Memory B cell (primary cell): Measurements from ENCODE around the gene GATAD2A.
"Not testable (repeated sequence)": the region's sequence is repeated elsewhere in the genome, so short reads cannot be mapped to it uniquely, and the experiment has no call there.

Experiments
- ATAC-seq: fragments of 150-1000 bp; cut with Tn5 transposase; 2 replicates; pipeline ENCODE4 v1.10.0; 2021; ENCODE audit warnings: low read depth, mild to moderate bottlenecking, moderate library complexity
- DNase-seq, 2 donors: peaks; one replicate each; pipeline ENCODE4 v3.0.0; 2022; ENCODE audit warnings: low spot score in 2 of 2
- H3K27ac Mint-ChIP-seq: one replicate; pipeline ENCODE4 v1.8.0; 2022; ENCODE audit warnings: mild to moderate bottlenecking, moderate library complexity, mixed read lengths
- H3K27me3 Mint-ChIP-seq: one replicate; pipeline ENCODE4 v1.8.0; 2022; ENCODE audit warnings: mixed read lengths
- H3K36me3 Mint-ChIP-seq: one replicate; pipeline ENCODE4 v1.8.0; 2022; ENCODE audit warnings: mild to moderate bottlenecking, mixed read lengths
- H3K4me1 Mint-ChIP-seq: one replicate; pipeline ENCODE4 v1.8.0; 2022; ENCODE audit warnings: mixed read lengths
- H3K4me3 Mint-ChIP-seq: one replicate; pipeline ENCODE4 v1.8.0; 2022; ENCODE audit warnings: mild to moderate bottlenecking, moderate library complexity, mixed read lengths
- H3K9me3 Mint-ChIP-seq: one replicate; pipeline ENCODE4 v1.8.0; 2022; ENCODE audit warnings: mixed read lengths

Gene GATAD2A

DNA sequence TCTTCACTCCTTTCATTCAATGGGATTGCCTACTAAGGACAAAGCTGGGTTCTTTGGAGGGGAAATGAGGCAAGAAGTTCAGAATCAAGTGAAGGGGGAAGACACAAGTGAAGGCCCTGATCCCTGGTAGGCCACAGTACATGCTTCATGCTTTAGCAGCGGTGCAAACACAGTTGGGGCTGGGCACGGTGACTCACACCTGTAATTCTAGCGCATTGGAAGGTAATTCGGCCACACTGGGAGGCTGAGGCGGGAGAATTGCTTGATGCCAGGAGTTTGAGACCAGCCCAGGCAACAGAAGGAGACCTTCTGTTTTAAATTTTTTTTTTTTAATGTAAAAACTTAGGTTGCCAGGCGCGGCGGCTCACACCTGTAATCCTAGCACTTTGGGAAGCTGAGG, 23.4 kb upstream of the GATAD2A start:
- no peaks in the 10 kb centered on the region for H3K9me3 Mint-ChIP-seq
- ATAC-seq: no peak
- no peaks in the 10 kb centered on the region for H3K27me3 Mint-ChIP-seq
- no peak overlapping the region for H3K4me3 Mint-ChIP-seq
- H3K4me1 Mint-ChIP-seq: peaks cover 15% of the 10 kb centered on the region
- H3K27ac Mint-ChIP-seq: no peak overlapping the region
- no peak for DNase-seq
- no peaks in the 10 kb centered on the region for H3K36me3 Mint-ChIP-seq

DNA sequence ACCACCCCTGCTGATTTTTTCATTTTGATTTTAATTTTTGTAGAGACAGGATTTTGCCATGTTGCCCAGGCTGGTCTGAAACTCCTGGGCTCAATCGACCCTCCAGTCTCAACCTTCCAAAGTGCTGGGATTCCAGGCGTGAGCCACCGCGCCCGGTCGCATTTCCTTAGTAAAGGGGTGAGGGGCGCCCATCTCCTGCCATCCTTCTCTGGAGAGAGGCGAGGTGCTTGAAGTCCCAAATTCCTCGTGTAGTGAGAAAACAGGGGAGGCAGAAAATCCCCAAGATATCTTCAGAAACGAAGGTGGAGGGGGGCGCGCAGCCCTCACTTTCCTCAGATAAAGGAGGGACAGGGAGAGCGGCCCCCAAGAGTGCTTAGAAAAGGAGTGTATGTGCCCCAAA, 21.0 kb upstream of the GATAD2A start:
- H3K27me3 Mint-ChIP-seq: no peaks in the 10 kb centered on the region
- H3K9me3 Mint-ChIP-seq: no peaks in the 10 kb centered on the region
- no peak for ATAC-seq
- H3K27ac Mint-ChIP-seq: no peak overlapping the region
- H3K4me1 Mint-ChIP-seq: peaks cover 31% of the 10 kb centered on the region
- DNase-seq: no peak
- H3K36me3 Mint-ChIP-seq: no peaks in the 10 kb centered on the region
- peak overlapping the region; percentile 89 for H3K4me3 Mint-ChIP-seq

DNA sequence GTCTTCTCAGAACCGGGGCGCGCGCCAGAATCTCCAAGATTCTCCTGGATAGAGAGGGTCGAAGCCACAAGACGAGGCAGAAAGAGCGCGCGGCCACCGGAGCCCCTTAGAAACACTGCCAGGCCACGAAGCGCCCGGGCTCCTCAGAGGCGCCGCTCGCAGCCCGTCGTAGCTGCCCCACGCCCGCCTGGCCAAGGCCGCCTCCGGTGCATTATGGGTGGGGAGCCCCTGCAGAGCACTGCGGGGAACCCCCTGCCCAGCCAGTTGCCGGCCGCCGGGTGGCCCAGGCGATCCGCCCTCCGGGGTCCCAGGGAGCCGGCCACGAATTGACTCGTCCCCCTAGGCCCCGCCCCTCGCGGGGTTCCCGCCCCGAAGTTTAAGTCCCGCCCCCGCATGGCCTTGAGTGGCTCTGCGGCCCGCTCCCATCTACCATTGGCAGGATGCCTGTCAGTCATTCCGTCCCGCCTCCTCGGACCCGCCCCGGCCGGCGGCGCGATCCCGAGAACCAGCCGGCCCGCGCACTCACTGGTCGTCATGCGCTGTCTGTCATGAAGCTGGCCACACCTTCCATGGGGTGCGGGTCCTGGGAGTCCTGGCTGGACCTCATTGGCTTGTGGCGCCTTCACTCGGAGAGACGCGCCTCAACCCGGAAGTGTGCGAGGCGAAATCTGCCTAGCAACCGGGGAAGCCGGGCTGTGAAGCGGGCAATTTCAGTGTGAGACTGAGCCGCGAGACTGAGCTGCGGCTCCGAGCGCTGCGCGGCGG, 20.2 kb upstream of the GATAD2A start:
- Mint-ChIP-seq H3K4me3 (peak overlapping the region; percentile 89), H3K36me3 (peaks cover 2% of the 10 kb centered on the region), H3K27ac (peak overlapping the region; percentile 94), H3K4me1 (peaks cover 35% of the 10 kb centered on the region), H3K27me3 (no peaks in the 10 kb centered on the region), H3K9me3 (no peaks in the 10 kb centered on the region)
- DNase-seq: peak; percentile 95 to 99
- peak; percentile 85 for ATAC-seq

DNA sequence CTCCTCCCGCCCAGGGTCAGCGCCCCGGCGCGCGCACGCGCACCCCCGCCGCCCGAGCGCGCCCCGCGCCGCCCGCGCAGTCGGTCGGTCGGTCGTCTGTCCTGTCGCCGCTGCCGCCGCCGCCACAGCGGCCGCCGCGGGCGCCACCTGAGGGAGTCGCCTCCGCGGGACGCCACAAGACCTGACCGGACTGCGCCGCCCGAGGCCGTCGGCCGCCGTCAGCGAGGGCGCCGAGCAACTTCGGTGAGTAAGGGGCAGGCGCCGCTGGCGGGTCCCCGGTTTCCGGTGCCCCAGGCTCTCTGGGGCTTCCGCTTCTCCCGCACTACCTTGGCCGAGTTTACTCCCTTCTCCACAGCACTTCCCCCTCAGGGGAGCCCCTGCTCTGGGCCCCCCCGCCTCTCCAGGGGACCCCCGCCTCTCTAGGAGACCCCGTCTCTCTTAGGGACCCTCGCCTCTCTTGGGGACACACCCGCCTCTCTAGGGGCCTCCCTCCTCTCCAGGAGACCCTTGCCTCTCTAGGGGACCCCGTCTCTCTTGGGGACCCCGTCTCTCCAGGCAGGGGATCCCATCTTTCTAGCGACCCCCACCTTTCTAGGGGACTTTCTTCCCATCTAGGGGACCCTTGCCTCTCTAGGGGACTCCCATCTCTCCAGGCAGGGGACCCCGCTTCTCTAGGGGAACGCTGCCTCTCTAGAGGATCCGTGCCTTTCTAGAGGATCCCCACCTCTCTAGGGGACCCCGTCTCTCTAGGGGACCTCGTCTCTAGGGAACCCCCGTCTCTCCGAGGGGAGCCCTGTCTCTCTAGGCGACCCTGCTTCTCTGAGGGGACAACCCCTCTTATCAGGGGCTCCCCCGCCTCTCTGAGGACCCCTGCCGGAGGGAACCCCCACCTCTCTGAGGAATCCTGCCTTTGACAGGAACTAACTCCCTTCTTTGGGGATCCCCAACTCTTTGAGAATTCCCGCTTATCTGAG, 19.3 kb upstream of the GATAD2A start:
- no peaks in the 10 kb centered on the region for H3K9me3 Mint-ChIP-seq
- peak overlapping the region; percentile 94 for H3K4me3 Mint-ChIP-seq
- DNase-seq (peak; percentile 39 to 44), ATAC-seq (peak; percentile 3)
- H3K27me3 Mint-ChIP-seq: no peaks in the 10 kb centered on the region
- peak overlapping the region; percentile 94 for H3K27ac Mint-ChIP-seq
- H3K36me3 Mint-ChIP-seq: peaks cover 2% of the 10 kb centered on the region
- H3K4me1 Mint-ChIP-seq: peaks cover 41% of the 10 kb centered on the region

DNA sequence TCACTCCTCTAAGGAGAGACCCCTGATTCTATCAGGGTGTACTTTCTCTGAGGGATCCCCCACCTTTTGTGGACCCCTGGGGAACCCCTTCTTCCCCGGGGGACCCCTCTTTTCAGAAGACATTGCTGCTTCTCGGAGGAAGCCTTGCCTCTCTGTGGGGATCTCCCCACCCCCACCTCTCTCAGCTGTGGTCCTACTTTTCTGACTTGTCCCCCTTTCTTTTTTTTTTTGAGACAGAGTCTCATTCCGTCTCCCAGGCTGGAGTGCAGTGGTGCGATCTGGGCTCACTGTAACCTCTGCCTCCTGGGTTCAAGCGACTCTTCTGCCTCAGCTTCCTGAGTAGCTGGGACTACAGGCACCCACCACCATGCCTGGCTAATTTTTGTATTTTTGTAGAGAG, 18.4 kb upstream of the GATAD2A start:
- H3K36me3 Mint-ChIP-seq: peaks cover 2% of the 10 kb centered on the region
- ATAC-seq (no peak), DNase-seq (no peak)
- no peaks in the 10 kb centered on the region for H3K27me3 Mint-ChIP-seq
- H3K27ac Mint-ChIP-seq: peak overlapping the region; percentile 94
- H3K4me3 Mint-ChIP-seq: peak overlapping the region; percentile 94
- peaks cover 37% of the 10 kb centered on the region for H3K4me1 Mint-ChIP-seq
- H3K9me3 Mint-ChIP-seq: no peaks in the 10 kb centered on the region

DNA sequence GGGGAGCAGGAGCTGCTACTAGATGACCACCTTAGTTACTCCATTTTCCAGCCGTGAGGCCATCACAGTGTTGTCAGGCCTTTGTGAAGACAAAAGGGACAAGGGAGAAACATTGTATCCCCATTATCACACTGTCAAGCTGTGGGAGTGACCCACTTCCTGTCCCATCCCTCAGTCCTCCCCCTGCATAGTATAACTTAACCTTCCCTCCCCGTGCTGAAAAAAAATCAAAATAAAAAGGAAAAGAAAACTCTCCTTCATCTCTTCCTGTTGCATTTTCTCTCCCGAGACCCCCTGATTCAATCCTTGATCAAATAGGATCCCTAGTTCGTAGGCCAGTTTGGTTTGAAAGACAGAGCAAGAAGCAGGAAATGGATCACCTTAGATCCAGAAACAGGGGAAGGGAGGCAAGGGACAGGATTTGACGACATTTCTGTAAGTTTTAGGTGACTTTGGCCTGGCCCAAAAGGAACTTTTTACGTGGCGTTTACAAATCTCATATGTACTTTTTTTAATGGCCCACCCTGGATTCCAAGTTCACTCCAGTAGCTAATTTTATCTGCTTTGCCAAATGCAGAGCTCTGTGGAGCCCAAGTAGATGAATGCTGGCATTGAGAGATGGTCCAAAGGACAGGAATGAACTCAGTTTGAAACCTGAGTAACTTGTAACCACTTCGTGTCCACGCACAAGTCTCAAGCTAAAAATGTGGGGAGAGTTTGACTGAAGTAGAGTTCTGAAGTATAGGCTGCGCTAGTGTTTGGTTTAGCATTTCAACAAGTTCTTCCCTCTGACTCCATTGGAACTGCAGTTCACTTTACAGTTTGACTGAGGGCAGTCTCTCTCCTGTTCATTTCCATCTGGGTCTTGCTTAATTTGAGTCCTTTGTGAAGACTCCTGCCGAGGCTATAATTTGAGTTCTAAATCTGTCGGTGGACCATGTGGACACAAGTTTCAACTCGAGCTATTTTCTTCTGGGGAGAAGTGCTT, 16.6 kb upstream of the GATAD2A start:
- peak overlapping the region; percentile 4 for H3K4me3 Mint-ChIP-seq
- no peak for ATAC-seq
- H3K36me3 Mint-ChIP-seq: peaks cover 2% of the 10 kb centered on the region
- no peak for DNase-seq
- H3K4me1 Mint-ChIP-seq: peaks cover 37% of the 10 kb centered on the region
- H3K27ac Mint-ChIP-seq: peak overlapping the region; percentile 31
- H3K9me3 Mint-ChIP-seq: no peaks in the 10 kb centered on the region
- H3K27me3 Mint-ChIP-seq: no peaks in the 10 kb centered on the region

DNA sequence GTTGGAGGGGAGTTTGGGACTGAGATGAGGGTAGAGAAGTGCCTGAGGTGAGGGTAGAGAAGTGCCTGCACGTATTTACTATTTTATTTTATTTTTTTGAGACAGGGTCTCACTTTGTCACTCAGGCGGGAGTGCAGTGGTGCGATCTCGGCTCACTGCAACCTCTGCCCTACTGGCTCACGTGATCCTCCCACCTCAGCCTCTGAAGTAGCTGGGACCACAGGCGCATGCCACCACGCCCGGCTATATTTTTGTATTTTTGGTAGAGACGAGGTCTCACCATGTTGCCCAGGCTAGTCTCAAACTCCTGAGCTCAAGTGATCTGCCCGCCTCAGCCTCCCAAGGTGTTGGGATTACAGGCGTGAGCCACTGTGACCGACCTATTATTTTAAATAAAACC, 15.8 kb upstream of the GATAD2A start:
- not testable (repeated sequence) for H3K27me3 Mint-ChIP-seq, H3K27ac Mint-ChIP-seq, ATAC-seq, H3K9me3 Mint-ChIP-seq, H3K36me3 Mint-ChIP-seq, H3K4me3 Mint-ChIP-seq, DNase-seq
- H3K4me1 Mint-ChIP-seq: peaks cover 38% of the 10 kb centered on the region

DNA sequence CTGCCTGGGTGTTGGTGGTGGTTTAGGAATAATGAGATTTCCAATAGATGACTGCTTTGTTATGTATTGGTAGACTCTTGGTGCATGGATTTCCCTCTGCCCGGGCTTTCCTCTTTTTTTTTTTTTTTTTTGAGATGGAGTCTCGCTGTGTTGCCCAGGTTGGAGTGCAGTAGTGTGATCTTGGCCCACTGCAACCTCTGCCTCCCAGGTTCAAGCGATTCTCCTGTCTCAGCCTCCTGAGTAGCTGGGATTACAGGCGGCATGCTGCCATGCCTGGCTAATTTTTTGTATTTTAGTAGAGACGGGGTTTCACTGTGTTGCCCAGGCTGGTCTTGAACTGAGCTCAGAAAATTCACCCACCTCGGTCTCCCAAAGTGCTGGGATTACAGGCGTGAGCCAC, 11.1 kb upstream of the GATAD2A start:
- DNase-seq, H3K36me3 Mint-ChIP-seq, ATAC-seq, H3K9me3 Mint-ChIP-seq, H3K27ac Mint-ChIP-seq, H3K27me3 Mint-ChIP-seq, H3K4me3 Mint-ChIP-seq: not testable (repeated sequence)
- H3K4me1 Mint-ChIP-seq: peaks cover 15% of the 10 kb centered on the region

DNA sequence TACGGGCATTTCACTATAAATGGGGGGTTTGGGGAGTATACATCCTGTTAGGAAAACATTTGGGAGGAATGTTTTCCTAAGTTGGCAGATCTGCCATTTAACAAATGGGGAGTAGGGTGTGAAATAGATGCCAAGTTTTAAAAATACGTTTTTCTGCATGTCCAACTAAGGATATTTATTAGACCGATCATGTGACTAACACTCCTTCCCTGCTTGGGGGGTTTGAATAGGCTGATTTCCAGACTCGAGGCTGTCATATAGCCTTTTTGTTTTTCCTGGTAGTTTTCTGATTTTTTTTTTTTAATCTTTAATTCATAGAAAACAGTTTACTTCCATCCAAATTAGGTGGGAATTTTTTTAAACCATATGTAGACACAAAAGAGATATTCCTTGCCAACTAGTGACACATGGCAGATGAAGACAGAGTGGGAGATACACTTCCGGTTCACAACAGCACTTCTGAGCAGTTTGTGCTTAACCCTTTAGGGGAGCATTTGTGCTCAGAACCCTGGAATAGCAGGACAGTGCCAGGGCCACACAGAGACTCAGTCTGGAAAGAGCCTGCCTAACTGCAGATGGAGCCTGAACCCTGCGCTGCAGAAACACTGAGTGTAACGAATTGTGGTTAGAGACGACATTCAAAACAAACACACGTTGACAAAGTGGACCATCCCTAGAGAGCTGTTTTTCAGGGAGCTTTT, 5.6 kb upstream of the GATAD2A start:
- no peaks in the 10 kb centered on the region for H3K27me3 Mint-ChIP-seq
- ATAC-seq (no peak), DNase-seq (no peak)
- H3K4me3 Mint-ChIP-seq: no peak overlapping the region
- H3K4me1 Mint-ChIP-seq: peaks cover 5% of the 10 kb centered on the region
- H3K27ac Mint-ChIP-seq: no peak overlapping the region
- no peaks in the 10 kb centered on the region for H3K36me3 Mint-ChIP-seq
- H3K9me3 Mint-ChIP-seq: no peaks in the 10 kb centered on the region

DNA sequence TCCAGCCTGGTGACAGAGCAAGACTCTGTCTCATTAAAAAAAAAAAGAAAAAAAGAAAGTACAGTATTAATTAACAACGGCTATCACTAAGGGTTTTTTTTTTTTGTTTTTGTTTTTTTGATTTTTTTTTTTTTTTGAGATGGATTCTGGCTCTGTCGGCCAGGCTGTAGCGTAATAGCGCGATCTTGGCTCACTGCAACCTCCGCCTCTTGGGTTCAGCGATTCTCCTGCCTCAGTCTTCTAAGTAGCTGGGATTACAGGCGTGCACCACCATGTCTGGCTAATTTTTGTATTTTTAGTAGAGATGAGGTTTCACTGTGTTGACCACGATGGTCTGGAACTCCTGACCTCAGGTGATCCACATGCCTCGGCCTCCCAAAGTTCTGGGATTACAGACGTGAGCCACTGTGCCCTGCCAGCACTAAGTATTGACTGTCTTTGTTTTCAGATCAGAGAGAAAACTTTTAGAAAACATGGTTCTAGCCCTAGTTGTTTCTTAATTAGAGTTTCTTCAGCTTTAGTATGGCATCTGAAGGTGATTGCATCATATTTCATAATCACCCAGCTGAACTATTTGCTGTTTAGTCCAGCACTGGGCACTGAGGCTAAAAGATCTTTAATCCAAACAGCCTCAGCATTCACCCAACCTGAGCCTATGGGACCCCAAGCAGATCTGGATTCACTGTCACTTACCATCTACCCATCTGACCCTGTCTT, 2.7 kb upstream of the GATAD2A start:
- no peaks in the 10 kb centered on the region for H3K36me3 Mint-ChIP-seq
- no peak overlapping the region for H3K27ac Mint-ChIP-seq
- no peaks in the 10 kb centered on the region for H3K27me3 Mint-ChIP-seq
- no peak overlapping the region for H3K4me3 Mint-ChIP-seq
- ATAC-seq (no peak), DNase-seq (no peak)
- H3K4me1 Mint-ChIP-seq: peaks cover 19% of the 10 kb centered on the region
- no peaks in the 10 kb centered on the region for H3K9me3 Mint-ChIP-seq

DNA sequence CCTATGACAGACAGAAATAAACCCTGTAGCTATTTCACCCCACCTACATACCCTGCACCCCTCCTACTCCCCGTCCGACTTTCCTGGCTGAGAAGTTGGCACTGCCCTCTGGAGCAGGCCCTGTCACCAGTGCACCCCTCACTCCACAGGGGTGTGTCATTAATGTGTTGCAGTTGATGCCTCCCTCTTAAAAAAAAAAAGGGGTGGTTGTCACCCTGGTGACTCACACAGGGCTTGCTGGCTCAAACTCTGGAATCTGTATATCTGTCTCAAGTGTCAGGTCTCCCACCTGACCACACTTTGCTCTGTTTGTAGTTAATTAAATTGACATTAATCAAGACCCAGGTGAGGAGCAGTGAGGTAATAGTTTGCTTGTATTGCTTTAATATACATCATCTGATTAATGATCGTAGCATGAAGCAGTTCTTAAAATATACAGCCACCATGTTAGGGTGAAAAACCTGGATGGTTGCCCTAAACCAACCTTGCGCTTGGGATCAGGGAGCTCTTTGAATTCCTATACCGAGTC, 2.0 kb upstream of the GATAD2A start:
- no peak overlapping the region for H3K27ac Mint-ChIP-seq
- ATAC-seq: no peak
- no peak overlapping the region for H3K4me3 Mint-ChIP-seq

More for the DNA sequence above, 2.0 kb upstream of the GATAD2A start:
- no peak for DNase-seq
- H3K27me3 Mint-ChIP-seq: no peaks in the 10 kb centered on the region
- no peaks in the 10 kb centered on the region for H3K36me3 Mint-ChIP-seq
- H3K4me1 Mint-ChIP-seq: peaks cover 20% of the 10 kb centered on the region
- H3K9me3 Mint-ChIP-seq: no peaks in the 10 kb centered on the region
